ENCODE measurements around the gene HOMEZ.
"Not testable (repeated sequence)": the region's sequence is repeated elsewhere in the genome, so short reads cannot be mapped to it uniquely, and the experiment has no call there.

HOMEZ gene

GRCh38 chr14:23281247-23281646, 4.7 kb downstream of the HOMEZ start:
- DNase-seq: no peak

DNA sequence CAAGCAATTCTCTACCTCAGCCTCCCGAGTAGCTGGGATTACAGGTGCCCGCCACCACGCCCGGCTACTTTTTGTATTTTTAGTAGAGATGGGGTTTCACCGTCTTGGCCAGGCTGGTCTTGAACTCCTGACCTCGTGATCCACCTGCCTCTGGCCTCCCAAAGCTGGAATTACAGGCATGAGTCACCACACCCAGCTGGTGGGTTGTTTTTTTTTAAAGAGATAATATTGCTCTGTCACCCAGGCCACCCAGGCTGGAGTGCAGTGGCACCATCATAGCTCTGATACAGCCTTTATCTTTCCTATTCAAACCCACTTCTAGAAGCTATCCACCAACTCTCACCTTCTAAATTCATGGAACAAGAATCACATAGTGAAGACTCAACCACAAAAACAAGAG, 8.0 kb downstream of the HOMEZ start:
- not testable (repeated sequence) for DNase-seq

- DNase-seq: no peak
Observed at GRCh38 chr14:23277189-23277588, 8.7 kb downstream of the HOMEZ start.

DNA sequence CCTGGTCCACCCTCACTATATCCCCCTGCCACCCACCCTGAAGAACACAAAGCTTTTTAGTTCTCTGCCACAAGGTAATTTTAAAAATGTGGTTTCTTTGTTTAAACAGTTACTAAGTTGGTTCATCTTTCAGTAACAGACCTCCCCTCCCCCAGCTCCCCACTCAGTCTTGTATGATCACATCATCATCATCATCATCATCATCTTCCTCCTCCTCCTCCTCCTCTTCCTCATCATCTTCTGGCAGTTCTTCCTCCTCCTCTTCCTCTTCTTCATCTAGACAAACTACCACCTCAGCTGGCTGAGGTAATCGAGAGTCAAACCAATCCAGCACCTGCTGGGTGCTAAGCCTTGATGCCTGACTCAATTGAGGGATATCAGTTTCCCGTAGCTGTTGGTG, 10.5 kb downstream of the HOMEZ start:
- DNase-seq: no peak

DNA sequence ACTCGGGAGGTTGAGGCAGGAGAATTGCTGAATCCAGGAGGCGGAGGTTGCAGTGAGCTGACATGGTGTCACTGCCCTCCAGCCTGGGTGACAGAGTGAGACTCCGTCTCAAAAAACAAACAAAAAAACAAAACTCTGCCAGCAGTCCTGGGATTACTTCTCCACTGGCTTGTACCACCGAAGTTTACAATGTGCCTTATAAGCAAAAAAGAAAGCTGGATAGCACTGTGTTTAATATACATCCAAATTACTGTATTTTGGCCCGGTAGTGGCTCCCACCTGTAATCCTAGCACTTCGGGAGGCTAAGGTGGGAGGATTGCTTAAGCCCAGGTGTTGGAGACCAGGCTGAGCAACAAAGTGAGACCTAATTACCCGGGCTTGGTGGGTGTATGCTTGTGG, 16.7 kb downstream of the HOMEZ start:
- DNase-seq: no peak

DNA sequence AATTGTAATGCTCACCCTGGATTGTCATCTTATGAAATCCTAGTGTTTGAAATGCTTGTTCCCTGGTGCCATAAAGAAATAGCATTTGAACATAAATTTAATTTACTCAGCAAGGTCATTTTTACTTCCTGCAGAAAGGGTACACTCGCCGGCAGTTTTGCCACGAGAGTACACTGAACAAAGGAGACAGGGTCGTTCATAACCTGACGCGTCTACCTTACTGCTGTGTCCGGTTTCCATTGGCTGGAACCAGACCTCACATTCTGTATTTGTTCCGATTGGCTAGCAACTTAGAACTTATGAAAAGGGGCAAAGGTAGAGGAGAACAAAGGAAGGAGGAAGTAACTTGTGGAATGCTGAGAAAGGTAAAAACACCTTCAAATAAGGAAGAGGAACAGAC, 25.1 kb downstream of the HOMEZ start:
- not testable (repeated sequence) for DNase-seq

GRCh38 chr14:23259426-23259825, 26.5 kb downstream of the HOMEZ start:
- no peak for DNase-seq

- no peak for DNase-seq
Observed at GRCh38 chr14:23258256-23258655, 27.7 kb downstream of the HOMEZ start.

- DNase-seq: no peak
Observed at GRCh38 chr14:23252420-23253333, 33.3 kb downstream of the HOMEZ start.

- no peak for DNase-seq
Observed at GRCh38 chr14:23252006-23252405, 33.9 kb downstream of the HOMEZ start.

DNA sequence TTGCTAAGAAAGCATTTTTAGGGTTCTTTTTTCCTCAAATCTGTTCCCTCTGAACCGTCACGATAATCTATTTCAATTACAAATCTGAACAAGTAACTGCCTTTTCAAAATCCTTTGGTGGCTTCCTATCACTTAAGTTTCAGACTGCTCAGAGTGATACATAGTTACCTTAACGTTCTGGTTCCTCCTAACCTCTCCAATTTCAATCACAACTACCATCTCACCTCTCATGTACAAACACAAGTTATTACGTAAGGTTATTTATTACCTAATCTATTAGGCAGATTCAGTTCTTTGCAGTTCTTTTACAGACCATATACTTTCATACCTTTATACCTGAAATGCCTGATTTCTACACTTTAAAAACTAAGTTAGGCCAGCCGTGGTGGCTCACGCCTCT, 36.1 kb downstream of the HOMEZ start:
- no peak for DNase-seq

GRCh38 chr14:23248601-23249000, 37.3 kb downstream of the HOMEZ start:
- no peak for DNase-seq

GRCh38 chr14:23245282-23245681, 40.6 kb downstream of the HOMEZ start:
- DNase-seq: no peak

DNA sequence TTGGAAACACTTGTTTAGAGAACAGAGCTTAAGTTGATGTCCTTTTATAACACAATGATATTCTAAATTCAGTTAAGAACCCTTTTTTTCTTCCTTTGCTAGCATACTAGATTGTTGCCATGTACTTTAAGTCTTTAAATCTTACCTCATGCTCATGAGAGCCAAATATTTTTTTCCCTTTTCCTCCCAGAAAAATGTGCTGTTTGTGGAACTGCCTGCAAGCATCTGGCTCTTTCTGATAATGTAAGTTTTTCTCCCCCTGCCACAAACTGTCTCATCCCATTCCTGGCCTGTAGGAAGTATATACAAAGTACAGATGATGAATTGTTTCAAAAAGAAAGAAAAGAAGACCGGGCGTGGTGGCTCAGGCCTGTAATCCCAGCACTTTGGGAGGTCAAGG, 42.9 kb downstream of the HOMEZ start:
- DNase-seq: no peak

DNA sequence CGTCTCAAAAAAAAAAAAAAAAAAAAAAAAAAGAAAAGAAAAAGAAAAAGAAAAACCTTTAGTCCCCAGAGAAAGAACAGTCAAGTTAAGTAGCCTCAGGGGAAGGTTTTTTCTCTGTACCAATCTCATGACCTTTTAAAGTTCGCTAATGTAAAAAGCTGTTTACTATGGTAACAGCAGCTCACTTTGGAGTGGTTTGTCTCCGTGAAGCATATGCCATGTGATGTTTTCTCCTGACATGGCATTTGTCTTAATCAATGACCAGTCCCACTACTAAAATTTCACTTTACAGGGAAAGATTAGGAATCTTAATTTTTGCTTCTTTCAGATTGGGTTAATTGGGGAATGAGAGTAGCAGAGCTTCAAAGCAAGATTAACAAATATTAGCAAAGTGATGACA, 43.9 kb downstream of the HOMEZ start:
- DNase-seq: no peak

GRCh38 chr14:23241061-23241715, 44.7 kb downstream of the HOMEZ start:
- DNase-seq: not testable (repeated sequence)

DNA sequence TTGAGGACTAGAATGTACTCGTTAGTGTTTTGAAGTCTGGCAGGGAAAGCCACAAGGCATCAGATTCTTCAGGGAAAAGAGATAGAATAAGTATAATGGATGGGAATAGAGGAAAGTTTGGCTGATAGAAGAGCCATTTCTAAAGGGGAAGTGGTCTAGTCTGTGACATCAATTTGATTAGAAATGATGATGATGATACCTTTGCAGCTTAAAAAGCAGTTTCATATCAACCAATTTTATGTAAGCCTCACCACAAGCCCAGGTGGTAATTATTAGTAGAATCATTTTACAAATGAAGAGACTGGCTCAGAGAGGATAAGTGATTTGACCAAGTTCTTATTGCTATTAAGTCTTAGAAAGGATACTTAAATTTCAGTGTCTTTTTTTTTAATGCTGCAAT, 45.3 kb downstream of the HOMEZ start:
- DNase-seq: no peak

DNA sequence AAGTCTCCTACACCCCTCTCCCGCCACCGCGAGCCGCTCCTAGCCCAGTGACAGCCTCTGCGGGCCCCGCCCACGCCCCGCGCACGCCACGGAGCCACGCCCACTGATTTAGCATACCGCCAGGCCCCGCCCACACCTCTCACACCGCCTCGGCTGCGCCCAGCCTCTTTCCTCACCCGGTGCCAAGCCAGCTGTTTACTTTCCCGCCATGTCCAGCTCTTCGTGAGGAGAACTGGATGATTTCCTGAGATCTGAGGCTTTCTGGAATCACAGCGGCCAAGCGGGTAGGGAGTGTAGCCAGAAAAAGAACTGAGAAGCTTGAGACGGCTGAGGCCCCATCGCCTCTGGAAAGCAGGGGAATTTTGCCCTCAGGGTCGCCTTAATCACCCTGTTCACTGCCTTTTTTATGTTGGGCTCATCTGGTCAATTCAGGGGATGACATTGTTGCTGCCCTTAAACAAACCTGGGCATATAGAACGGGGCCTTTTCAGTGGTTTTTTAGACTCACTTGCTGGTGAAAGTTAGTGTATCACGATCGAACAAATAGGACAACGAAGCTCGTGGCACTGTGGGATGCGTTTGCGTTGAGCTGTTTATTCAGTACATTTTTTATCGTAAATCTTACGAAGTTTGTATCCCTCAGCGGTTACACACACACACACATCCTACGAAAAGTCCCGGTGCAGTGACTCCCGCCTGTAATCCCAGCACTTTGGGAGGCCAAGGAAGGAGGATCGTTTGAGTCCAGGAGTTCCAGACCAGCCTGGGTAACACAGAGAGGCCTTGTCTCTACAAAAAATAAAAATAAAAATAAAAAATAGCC, 47.9 kb downstream of the HOMEZ start, which contains the start of gene RNF212B:
TSS of gene RNF212B (plus strand) at position 165 of the 823 bp plus-strand sequence. CDS start 2,410 bp downstream, outside the sequence.
- DNase-seq: peak; percentile 93

DNA sequence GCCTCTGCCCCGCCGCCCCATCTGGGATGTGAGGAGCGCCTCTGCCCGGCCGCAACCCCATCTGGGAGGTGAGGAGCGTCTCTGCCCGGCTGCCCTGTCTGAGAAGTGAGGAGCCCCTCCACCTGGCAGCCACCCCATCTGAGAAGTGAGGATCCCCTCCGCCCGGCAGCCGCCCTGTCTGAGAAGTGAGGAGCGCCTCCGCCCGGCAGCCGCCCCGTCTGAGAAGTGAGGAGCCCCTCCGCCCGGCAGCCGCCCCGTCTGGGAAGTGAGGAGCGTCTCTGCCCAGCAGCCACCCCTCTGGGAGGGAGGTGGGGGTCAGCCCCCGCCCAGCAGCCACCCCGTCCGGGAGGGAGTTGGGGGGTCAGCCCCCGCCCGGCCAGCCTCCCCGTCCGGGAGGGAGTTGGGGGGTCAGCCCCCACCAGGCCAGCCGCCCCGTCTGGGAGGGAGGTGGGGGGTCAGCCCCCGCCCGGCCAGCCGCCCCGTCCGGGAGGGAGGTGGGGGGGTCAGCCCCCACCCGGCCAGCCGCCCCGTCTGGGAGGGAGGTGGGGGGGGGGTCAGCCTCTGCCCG, 53.6 kb downstream of the HOMEZ start:
- DNase-seq: not testable (repeated sequence)

- DNase-seq: no peak
Observed at GRCh38 chr14:23228812-23229211, 57.1 kb downstream of the HOMEZ start.

- DNase-seq: no peak
Observed at GRCh38 chr14:23227566-23227965, 58.4 kb downstream of the HOMEZ start.

- not testable (repeated sequence) for DNase-seq
Observed at GRCh38 chr14:23224958-23225357, 61.0 kb downstream of the HOMEZ start.

Measured in activated CD4-positive, alpha-beta T cell treated with anti-CD3 and anti-CD28 coated beads for 48 hours (primary cell).